K562 (cell line): ENCODE data around the gene ZNF92. TPM values are rescaled to one million over a fixed set of nuclear protein-coding genes. Genes with fewer than 3 reads are reported as not detected.

ENCODE experiments used
- E2F3 ChIP-seq: fragments of 250-450 bp; sonication (Bioruptor Pico); IDR thresholded peaks from 2 replicates; pipeline ENCODE4 v1.4.0; 2020; ENCODE audit warnings: mild to moderate bottlenecking
- FOSL1 ChIP-seq: fragments of 200-800 bp; sonication (Bioruptor generic); conservative IDR thresholded peaks from 2 replicates; pipeline ENCODE4 v1.6.1; 2016; ENCODE audit warnings: missing genetic modification characterization, missing compliant biosample characterization
- FOXM1 ChIP-seq, 2 experiments: fragments of 450-650 bp in 1 of 2; sonication (generic) in 1 of 2; formaldehyde crosslinking in 1 of 2; IDR thresholded peaks; 2 replicates each; pipeline versions ENCODE4 v1.6.1 to v1.9.0; 2017 to 2022; ENCODE audit warnings: low read depth in 2 of 2, mild to moderate bottlenecking in 2 of 2, missing genetic modification reagents in 1 of 2, moderate library complexity in 1 of 2
- HNRNPLL ChIP-seq: fragments of 200-400 bp; formaldehyde crosslinking; IDR thresholded peaks from 2 replicates; pipeline ENCODE4 v1.6.1; 2017; ENCODE audit warnings: low read length, low read depth, mild to moderate bottlenecking; ENCODE audit not compliant: poor library complexity, severe bottlenecking
- POLR2A ChIP-seq: fragments of 450-650 bp; conservative IDR thresholded peaks from 2 replicates; pipeline ENCODE4 v1.6.1; 2016
- POU5F1 ChIP-seq: fragments of 150-350 bp; IDR thresholded peaks from 2 replicates; pipeline ENCODE4 v1.6.1; 2014; ENCODE audit warnings: borderline replicate concordance, low read length, low read depth, mild to moderate bottlenecking; ENCODE audit not compliant: partially characterized antibody
- SLC30A9 ChIP-seq: fragments of 250-450 bp; sonication (Bioruptor Pico); IDR thresholded peaks from 2 replicates; pipeline ENCODE4 v1.8.0; 2022; ENCODE audit warnings: mild to moderate bottlenecking, moderate library complexity
- ZBTB1 ChIP-seq: sonication (generic); formaldehyde crosslinking; IDR thresholded peaks from 2 replicates; pipeline ENCODE4 v1.8.1; 2023; ENCODE audit warnings: missing genetic modification reagents, low read depth, mild to moderate bottlenecking, borderline replicate concordance
- ZFP30 ChIP-seq: fragments of 250-450 bp; sonication (Bioruptor Pico); IDR thresholded peaks from 2 replicates; pipeline ENCODE4 v1.8.0; 2022; ENCODE audit warnings: moderate library complexity, mild to moderate bottlenecking, inconsistent platforms, borderline replicate concordance
- ZNF311 ChIP-seq: fragments of 250-450 bp; sonication (Bioruptor Pico); IDR thresholded peaks from 2 replicates; pipeline ENCODE4 v1.4.0; 2020; ENCODE audit warnings: mild to moderate bottlenecking, moderate library complexity
- ZNF584 ChIP-seq: fragments of 200-800 bp; sonication (Bioruptor generic); IDR thresholded peaks from 2 replicates; pipeline ENCODE4 v1.6.1; 2016; ENCODE audit warnings: low read depth, mild to moderate bottlenecking, missing genetic modification characterization, missing compliant biosample characterization
- ZNF644 ChIP-seq: fragments of 200-800 bp; sonication (Bioruptor generic); IDR thresholded peaks from 2 replicates; pipeline ENCODE4 v1.6.1; 2016; ENCODE audit warnings: low read depth, missing genetic modification characterization, missing compliant biosample characterization
- polyA plus RNA-seq, 8 experiments: library from polyadenylated mRNA; depleted of rRNA in 4 of 8; stranded (reverse) in 5 of 8; unstranded in 3 of 8; fragments of >200 nt; fragmentation: Nextera tagmentation in 2 of 8; fragmentation: Illumina TruSeq in 1 of 8; extraction: Ambion mirVana in 2 of 8; extraction: Trizol in 1 of 8; gene quantifications; 2 replicates each; pipeline versions ENCODE4 v1.2.1 to v1.2.3, GENCODE V29; 2011 to 2014; ENCODE audit warnings: inconsistent platforms in 1 of 8, missing spikeins in 1 of 8
- total RNA-seq, 7 experiments: library from RNA; depleted of rRNA in 6 of 7; stranded (reverse); fragments of >200 nt in 6 of 7; fragmentation: Illumina TruSeq in 2 of 7; extraction: Trizol in 2 of 7; gene quantifications; 2 replicates each; pipeline versions ENCODE4 v1.2.1 to v1.2.3, GENCODE V29; 2011 to 2021; ENCODE audit warnings: low replicate concordance in 1 of 7
- TF ChIP-seq, protein P1 (sequence below): fragments of 200-600 bp; sonication (generic); IDR thresholded peaks from one replicate; pipeline ENCODE4 v1.6.1; 2012; ENCODE audit warnings: mild to moderate bottlenecking, low read depth, low read length, inconsistent platforms

Gene ZNF92
- total and polyA plus RNA-seq, 9 of the 15 experiments (the other 6 are each of a cell fraction or from before 2014, with no cell fraction given): 8.9 to 29.4 (median 12.5) TPM

DNA sequence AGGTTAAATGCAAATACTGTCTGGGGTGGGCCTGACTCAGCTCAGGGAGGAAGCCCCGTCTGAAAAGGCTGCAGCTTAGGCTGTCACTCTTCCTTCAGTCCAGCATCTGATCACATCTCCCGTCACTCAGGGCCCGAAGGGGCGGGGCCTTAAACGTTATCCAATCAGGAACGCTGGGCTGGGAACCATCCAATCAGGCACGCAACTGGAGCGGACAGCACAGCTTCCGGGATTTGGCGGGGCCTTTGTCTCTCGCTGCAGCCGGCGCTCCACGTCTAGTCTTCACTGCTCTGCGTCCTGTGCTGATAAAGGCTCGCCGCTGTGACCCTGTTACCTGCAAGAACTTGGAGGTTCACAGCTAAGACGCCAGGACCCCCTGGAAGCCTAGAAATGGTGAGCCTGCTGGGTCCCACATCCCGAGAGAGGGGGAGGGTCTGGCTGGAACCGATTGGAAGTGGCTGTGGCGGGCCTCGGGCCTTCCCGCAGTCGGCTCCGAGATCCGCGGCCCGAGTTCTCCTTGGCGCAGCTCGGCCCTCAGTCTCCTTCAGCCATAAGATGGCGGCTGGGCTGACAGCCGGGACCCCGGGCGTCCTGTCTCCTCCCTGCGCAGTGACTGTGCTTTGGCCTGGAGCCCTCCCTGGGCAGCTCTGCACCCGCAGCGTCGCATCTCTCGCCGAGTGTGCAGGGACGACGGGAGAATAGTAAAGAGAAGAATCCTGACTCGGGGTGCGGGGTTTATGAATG lies at the start of gene ZNF92 (continued):
- TF ChIP-seq FOSL1 (tag): no peak
- TF ChIP-seq ZNF311: no peak
- TF ChIP-seq ZNF584 (CRISPR knock-in tag): no peak
- peak; percentile 55; the same call in 1 of the 2 replicates for TF ChIP-seq ZBTB1 (CRISPR knock-in tag)
- TF ChIP-seq POU5F1: no peak
- peak; percentile 99 for TF ChIP-seq POLR2A
- TF ChIP-seq, protein P1, sequence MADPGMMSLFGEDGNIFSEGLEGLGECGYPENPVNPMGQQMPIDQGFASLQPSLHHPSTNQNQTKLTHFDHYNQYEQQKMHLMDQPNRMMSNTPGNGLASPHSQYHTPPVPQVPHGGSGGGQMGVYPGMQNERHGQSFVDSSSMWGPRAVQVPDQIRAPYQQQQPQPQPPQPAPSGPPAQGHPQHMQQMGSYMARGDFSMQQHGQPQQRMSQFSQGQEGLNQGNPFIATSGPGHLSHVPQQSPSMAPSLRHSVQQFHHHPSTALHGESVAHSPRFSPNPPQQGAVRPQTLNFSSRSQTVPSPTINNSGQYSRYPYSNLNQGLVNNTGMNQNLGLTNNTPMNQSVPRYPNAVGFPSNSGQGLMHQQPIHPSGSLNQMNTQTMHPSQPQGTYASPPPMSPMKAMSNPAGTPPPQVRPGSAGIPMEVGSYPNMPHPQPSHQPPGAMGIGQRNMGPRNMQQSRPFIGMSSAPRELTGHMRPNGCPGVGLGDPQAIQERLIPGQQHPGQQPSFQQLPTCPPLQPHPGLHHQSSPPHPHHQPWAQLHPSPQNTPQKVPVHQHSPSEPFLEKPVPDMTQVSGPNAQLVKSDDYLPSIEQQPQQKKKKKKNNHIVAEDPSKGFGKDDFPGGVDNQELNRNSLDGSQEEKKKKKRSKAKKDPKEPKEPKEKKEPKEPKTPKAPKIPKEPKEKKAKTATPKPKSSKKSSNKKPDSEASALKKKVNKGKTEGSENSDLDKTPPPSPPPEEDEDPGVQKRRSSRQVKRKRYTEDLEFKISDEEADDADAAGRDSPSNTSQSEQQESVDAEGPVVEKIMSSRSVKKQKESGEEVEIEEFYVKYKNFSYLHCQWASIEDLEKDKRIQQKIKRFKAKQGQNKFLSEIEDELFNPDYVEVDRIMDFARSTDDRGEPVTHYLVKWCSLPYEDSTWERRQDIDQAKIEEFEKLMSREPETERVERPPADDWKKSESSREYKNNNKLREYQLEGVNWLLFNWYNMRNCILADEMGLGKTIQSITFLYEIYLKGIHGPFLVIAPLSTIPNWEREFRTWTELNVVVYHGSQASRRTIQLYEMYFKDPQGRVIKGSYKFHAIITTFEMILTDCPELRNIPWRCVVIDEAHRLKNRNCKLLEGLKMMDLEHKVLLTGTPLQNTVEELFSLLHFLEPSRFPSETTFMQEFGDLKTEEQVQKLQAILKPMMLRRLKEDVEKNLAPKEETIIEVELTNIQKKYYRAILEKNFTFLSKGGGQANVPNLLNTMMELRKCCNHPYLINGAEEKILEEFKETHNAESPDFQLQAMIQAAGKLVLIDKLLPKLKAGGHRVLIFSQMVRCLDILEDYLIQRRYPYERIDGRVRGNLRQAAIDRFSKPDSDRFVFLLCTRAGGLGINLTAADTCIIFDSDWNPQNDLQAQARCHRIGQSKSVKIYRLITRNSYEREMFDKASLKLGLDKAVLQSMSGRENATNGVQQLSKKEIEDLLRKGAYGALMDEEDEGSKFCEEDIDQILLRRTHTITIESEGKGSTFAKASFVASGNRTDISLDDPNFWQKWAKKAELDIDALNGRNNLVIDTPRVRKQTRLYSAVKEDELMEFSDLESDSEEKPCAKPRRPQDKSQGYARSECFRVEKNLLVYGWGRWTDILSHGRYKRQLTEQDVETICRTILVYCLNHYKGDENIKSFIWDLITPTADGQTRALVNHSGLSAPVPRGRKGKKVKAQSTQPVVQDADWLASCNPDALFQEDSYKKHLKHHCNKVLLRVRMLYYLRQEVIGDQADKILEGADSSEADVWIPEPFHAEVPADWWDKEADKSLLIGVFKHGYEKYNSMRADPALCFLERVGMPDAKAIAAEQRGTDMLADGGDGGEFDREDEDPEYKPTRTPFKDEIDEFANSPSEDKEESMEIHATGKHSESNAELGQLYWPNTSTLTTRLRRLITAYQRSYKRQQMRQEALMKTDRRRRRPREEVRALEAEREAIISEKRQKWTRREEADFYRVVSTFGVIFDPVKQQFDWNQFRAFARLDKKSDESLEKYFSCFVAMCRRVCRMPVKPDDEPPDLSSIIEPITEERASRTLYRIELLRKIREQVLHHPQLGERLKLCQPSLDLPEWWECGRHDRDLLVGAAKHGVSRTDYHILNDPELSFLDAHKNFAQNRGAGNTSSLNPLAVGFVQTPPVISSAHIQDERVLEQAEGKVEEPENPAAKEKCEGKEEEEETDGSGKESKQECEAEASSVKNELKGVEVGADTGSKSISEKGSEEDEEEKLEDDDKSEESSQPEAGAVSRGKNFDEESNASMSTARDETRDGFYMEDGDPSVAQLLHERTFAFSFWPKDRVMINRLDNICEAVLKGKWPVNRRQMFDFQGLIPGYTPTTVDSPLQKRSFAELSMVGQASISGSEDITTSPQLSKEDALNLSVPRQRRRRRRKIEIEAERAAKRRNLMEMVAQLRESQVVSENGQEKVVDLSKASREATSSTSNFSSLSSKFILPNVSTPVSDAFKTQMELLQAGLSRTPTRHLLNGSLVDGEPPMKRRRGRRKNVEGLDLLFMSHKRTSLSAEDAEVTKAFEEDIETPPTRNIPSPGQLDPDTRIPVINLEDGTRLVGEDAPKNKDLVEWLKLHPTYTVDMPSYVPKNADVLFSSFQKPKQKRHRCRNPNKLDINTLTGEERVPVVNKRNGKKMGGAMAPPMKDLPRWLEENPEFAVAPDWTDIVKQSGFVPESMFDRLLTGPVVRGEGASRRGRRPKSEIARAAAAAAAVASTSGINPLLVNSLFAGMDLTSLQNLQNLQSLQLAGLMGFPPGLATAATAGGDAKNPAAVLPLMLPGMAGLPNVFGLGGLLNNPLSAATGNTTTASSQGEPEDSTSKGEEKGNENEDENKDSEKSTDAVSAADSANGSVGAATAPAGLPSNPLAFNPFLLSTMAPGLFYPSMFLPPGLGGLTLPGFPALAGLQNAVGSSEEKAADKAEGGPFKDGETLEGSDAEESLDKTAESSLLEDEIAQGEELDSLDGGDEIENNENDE: no peak
- no peak for TF ChIP-seq SLC30A9
- TF ChIP-seq ZNF644 (tag): no peak
- TF ChIP-seq HNRNPLL: peak; percentile 57
- no peak for TF ChIP-seq E2F3
- no peak; the same call in 1 of the 2 replicates for TF ChIP-seq FOXM1 (IDR thresholded peaks at IDR 0.05; ENCODE audit: low read depth)
- no peak for TF ChIP-seq FOXM1 (CRISPR knock-in tag; IDR thresholded peaks at IDR 0.05; ENCODE audit: low read depth)
- TF ChIP-seq ZFP30 (CRISPR knock-in tag): no peak
- TF ChIP-seq, all 486 proteins: peak for 133
